HEK293T (cell line): ENCODE results near the gene GALNT12.

ENCODE experiments used
- BHLHE40 ChIP-seq: fragments of 450-650 bp; IDR thresholded peaks from 2 replicates; pipeline ENCODE4 v1.6.1; 2016; ENCODE audit warnings: mild to moderate bottlenecking, moderate library complexity, borderline replicate concordance
- FOXA1 ChIP-seq: fragments of 450-650 bp; IDR thresholded peaks from 2 replicates; pipeline ENCODE4 v1.6.1; 2016; ENCODE audit warnings: mild to moderate bottlenecking
- FOXM1 ChIP-seq: fragments of 450-650 bp; IDR thresholded peaks from 2 replicates; pipeline ENCODE4 v1.6.1; 2017; ENCODE audit warnings: mild to moderate bottlenecking, borderline replicate concordance
- NFRKB ChIP-seq: fragments of 450-650 bp; IDR thresholded peaks from 2 replicates; pipeline ENCODE4 v1.6.1; 2016; ENCODE audit warnings: mild to moderate bottlenecking, moderate library complexity
- SUZ12 ChIP-seq: fragments of 450-650 bp; IDR thresholded peaks from 2 replicates; pipeline ENCODE4 v1.6.1; 2016; ENCODE audit warnings: mild to moderate bottlenecking
- ZNF384 ChIP-seq: fragments of 450-650 bp; IDR thresholded peaks from 2 replicates; pipeline ENCODE4 v1.6.1; 2016

GRCh38 chr9:98810102-98810842 lies 2.8 kb downstream of the GALNT12 start:
- TF ChIP-seq FOXA1: no peak
- no peak for TF ChIP-seq NFRKB
- no peak for TF ChIP-seq SUZ12
- TF ChIP-seq ZNF384: no peak
- no peak for TF ChIP-seq BHLHE40
- no peak for TF ChIP-seq FOXM1
